Measurements from ENCODE around the gene SH3TC1. TPM values are rescaled to one million over a fixed set of nuclear protein-coding genes. Genes with fewer than 3 reads are reported as not detected.

SH3TC1 gene
- total RNA-seq, 1 donor from 2014 or later: 0.94 TPM

DNA sequence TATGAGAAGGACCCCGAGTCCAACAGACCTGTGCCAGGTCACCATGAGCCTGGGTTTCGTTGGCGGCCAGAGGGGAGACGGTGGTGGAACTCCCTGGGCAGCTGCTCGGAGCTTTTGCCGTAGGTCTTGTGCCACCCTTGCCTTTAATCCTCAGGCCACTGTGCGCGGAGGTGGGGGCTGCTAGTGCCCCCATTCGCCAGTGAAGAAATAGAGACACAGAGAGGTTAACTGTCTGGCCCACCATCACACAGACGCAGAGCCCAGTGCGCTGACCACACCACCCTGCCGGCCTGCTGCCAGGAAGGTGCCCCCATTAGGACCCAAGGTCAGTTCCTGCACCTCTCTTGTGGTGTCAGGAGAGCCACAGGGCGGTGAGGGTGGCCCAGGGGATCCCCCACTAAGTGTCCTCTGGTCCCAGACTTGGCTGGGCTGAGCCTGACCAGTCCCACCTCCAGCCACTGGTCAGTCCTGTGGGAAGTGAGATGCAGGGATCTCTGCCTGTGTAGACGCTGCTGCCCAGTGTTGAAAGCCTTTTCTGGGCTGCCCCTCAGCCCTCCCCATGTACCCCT lies 42.2 kb downstream of the SH3TC1 start:
- DNase-seq (ENCODE audit: low read depth): no peak

DNA sequence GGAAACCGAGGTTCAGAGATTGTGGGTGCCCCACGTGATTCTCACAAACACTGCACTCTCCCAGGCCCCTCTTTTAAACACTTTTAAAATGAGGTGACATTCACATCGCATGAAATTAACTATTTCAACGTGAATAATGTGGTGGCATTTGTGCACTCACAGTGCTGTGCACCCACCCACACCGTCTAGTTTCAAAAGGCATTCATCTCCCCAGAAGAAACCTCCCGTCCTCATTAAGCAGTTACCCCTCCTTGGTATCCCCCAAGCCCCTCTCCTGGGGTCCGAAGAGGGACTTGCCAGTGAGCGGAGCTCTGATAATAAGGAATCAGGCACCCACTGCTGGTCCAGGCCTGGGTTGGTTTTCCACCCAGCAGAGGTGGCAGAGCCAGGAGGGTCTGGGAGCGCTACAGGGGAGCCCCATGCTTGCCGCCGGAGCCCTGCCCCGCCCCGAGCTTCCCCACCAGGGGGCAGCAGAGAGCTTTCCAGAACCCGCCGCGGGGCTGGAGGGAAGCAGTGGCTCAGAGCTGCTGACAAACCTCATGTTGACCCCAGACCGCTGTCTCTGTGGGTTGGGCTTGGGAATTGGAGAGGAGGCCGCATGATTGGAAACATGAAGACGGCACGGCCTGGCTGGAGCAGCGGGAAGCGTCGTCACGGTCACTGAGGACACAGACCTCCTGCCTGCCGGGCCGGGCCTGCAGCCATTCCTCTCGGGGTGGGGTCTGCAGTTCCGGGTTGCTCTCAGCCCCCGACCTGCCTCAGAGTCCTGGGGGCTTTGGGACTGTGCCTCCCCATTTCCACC lies 43.0 kb downstream of the SH3TC1 start:
- peak; percentile 96 for DNase-seq (ENCODE audit: low read depth)

DNA sequence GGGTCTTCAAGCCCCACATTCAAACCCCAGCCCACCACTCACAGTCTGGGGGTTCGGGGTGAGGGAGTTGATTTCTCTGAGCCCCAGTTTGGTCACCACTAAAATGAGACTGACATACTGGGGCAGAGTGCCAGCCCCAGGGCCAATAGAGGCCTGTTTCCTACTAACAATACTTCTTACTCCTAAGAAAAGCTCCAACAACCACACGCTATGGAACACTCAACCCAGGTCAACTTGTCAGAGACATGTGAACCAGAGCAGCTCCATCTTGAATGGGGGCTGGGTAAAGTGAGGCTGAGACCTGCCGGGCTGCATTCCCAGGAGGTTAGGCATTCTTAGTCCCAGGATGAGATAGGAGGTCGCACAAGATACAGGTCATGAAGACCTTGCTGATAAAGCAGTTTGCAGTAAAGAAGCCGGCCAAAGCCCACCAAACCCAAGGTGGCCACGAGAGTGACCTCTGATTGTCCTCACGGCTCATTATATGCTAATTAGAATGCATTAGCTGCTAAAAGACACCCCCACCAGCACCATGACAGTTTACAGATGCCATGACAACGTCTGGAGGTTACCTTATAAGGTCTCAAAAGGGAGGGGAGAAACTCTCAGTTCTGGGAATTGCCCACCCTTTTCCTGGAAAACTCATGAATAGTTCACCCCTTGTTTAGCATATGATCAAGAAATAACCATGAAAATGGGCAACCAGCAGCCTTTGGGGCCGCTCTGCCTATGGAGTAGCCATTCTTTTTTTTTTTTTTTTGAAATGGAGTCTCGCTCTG lies 43.9 kb downstream of the SH3TC1 start:
- DNase-seq (ENCODE audit: low read depth): no peak

DNA sequence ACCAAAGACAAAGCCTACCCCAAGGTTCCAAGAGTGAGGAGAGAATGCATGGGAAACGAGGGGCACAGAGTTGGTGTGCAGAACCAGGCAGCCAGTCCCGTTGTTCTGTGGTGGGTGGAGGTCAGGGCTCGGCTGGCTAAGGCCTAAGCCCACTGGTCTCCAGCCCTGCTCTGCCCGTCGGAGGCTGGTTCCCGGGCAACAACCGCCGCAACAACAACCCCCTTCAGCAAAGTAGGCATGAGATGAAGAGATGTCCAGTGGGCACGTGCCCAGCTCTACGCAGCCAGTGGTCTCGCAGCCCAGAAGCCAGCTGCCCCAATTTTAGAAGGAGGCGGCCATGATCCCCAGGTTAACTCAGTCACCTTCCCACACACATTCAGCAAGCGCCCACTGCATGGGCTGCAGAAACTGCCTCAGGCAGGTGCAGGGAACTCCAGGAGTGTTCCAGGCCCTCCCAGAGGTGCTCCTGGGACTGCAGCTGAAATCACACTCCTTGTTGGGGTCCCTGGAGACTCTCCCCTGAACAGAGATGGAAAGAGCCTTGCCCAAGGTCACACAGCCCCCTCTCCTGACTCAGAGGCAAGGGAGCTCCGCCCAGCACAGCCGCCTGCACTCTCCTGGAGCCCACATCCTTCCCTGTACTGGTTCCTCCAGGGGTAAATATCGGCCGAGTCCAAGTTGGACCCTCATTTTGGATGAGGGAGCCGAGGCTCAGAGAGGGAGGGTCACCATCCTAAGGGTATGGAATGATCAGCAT lies 45.1 kb downstream of the SH3TC1 start:
- DNase-seq (ENCODE audit: low read depth): no peak

DNA sequence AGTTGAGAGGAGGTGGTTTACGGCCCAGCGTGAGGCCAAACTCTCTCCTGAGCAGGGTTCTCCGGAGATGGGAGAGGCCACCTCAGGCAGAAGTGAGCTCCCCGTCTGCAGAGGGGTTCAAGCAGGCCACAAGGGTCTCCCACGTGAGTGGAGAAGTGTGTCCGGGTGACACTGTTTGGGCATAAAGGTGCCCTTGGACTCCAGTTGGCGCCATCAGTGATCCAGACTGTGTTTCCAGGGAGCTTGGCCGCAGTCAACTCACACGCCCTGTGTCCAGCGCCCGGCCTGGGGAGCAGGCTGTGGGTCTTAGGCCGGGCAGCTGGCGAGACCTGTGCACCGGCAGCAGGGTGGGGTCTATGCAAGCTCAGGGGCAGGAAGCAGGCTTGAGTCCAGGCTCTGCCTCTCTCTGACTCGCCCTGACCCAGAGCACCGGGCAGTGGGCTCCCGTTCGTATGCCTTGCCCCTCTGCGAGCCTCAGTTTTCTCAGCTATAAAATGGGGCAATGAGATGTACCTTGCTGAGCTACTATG lies 45.9 kb downstream of the SH3TC1 start:
- no peak for DNase-seq (ENCODE audit: low read depth)

DNA sequence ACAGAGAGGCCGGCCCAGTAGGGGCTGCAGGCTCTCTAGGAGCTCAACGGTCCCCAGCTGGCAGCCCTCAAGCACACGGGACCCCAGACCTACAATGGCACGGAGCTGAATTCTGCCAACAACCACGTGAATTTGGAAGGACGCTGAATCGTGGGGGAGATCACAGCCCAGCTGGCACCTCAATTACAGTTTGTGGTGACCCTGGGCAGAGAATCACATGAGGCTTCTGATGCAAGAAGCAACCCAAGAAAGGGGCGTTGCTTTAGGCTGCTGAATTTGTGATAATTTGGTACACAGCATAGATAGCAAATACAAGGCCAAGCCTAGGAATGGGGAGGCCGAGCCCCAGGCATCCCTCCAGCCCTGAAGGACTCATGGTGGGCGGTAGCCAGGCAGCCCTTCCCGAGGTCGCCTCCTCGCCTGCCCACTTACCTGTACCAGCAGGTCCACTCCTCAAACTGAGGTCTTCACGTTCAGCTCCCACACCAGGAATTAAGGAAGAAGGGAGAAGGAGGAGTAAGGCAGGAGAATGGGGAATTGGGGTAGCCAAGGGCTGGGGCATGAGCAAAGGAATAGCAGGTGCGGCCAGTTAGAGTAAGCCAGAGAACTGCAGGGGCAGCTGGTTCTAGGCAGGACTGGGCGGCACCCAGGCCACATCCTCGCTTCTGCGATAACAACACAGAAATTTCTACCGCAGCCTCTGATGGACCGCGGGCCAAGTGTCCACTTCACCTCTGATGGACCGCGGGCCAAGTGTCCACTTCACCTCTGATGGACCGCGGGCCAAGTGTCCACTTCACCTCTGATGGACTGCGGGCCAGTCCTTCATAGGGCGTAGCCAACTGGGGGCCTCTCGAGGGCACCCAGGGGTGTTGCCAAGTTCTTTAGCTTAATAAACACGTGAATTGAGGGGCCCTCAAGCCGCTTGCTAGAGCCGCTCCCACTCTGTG lies 47.1 kb downstream of the SH3TC1 start:
- no peak for DNase-seq (ENCODE audit: low read depth)

DNA sequence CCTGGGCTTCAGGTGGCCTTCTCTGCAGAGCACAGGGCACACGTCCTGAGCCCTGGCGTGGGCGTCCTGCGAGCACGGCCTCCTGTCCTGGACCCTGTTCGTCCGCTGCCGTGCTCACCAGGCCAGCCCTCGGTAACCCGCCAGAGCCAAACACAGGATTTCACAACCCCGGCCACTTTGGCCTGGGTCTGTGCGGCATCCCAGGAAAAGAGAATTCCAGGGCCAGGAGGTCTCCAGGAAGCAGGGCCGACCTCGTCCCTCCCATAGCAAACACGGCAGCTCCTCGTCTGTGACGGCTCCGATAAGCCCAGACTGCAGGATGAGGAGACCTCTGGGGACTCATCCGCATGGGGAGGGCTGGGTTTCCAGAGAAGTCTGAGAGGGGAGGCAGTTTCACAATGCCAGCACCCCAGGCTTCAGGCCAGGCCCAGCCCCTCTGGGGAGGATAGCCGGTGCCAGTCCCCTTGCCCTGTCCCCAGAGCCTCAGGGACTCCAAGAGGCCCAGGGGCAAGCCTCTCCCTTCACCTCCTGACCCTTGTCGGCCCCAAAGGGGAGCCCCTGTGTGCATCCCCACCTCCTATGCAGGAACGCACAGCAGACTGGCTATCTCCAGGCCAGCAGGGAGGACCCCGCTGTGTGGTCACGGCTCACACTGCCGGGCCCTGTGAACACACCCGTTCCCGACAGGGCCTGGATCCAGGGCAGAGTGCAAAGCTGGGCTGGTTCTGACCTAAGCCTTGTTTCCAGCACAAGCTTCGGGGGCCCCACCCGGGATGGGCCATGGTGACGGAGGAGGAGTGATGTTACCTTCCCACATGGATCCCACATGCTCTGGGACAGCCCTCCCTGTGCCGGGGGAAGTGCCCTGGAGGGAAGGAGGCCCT lies 48.2 kb downstream of the SH3TC1 start:
- DNase-seq (ENCODE audit: low read depth): no peak

DNA sequence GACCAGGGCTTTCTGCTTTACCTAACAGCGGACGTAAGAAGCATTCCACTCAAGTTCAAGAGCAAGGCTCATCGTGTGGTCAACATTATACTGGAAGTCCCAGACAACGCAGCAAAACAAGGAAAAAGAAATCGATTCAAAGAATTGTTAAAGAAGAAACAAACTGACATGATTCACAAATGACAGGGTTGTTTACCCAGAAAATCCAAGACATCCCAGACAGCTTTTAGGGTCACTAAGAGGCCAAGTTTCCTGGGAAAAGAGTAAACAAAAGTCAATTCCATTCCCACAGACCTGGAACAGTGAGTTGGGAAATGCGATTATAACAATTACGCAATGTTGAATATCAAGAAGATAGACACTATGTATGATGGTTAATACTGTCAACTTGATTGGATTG lies 49.0 kb downstream of the SH3TC1 start:
- DNase-seq (ENCODE audit: low read depth): no peak

DNA sequence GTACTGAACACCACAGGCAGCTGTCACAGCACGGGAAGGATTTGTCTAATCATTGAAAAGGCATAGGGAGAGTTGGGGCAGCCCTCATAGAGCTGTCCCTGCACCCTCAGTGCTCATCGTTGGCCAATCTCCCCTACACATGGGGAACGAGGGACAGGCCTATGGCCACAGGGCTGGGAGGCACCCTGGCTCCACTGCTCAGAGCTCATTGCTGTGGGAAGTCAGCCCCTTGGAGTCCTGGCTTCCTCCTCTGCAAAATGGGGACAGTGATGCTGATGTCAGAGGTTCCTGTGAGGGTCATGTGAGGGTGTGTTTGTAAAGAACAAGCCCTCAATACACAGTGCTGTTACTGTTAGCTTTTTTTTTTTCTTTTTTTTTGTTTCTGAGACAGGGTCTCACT lies 51.1 kb downstream of the SH3TC1 start:
- no peak for DNase-seq (ENCODE audit: low read depth)

DNA sequence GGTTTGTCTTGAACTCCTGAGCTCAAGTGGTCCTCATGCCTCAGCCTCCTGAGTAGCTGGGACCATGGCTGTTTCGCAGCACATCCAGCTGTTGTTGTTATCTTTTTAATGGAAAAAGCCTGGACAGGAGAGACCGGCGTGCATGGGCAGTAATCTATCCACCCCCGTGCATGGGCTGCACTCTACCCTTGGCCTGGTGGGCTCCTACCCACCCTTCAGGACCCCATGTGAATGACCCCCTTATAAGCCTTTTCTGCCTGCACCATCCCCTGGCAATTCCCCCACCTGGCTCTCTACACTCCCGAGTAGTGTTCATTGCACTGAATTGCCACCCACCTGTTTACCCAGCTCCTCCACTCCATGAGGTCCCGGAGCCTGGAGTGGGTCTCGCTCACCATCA lies 51.5 kb downstream of the SH3TC1 start:
- no peak for DNase-seq (ENCODE audit: low read depth)

DNA sequence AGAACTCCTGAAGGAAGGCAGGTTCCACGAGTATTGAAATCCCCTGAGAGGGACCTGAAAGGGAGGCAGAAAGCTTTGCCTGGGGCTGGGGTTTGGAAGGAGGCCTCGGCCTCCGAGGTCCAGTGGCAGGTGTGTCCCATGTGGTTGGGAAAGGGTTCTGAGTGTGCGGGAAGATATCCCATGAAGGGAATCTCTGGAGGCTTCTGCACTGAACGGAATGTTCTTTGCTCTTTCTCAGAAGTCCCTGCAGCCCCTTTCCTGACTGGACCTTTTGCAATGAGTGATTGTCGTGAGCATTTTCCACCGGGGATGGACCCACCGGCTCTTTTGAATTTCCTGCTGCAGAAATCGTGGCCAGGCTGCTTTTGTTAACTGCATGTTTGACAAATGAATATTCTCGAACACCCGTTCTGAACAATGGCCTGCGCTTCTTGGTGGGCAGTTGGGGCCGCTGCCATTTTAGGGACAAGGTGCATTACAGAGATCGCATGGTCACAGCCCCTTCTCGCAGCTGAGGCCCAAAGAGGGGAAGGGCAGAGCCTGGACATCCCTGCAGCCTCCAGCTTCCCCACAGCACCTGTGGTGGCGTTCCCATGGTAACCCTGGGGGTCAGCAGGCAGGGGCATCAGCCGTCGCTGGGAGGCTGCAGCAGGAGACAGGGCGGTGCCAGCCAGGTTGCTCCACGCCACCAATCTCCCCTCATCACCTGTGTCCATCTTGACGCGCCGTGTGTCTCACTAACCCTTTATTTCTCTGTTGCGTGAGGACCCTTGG lies 52.2 kb downstream of the SH3TC1 start:
- no peak for DNase-seq (ENCODE audit: low read depth)

DNA sequence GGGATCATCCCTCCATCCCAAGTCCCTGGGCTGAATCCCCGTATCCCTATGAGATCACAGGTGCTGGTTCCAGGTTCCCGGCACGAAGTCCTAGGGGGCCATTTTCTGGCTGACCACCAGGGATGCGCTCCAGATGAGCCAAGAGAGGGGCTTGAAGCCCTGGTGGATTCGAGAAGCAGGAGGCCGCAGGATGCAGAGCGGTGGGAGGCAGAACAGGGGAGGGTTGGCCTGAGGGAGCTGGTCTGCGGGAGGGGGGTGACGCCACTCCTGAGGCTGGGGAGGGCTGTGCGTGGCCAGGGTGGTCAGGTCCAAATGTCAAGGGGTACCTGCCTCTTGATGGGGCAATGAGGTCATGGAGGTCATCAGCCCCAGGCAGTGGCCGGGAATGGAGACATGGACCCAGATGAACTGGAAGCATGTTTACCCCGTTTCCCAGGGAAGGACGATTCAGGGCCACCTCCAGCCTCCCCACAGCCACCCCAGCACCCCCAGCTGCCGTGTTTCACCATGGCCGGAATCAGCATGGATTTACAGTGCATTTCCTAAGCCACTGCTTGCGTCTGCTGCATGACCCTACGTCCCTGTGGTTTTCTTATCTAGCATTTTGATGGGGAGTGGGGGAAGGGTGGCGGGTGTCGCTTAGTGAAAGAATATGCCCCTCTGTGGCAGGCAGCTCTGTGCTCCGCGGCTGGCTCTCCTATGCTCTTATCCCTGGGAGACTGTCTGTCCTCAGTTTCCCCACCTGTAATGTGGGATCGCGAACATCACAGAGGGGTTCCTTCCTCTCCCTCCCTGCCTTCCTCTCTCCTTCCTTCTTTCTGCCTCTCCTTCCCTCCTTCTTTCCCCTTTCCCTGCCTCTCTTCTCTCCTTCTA lies 53.4 kb downstream of the SH3TC1 start:
- DNase-seq (ENCODE audit: low read depth): no peak

DNA sequence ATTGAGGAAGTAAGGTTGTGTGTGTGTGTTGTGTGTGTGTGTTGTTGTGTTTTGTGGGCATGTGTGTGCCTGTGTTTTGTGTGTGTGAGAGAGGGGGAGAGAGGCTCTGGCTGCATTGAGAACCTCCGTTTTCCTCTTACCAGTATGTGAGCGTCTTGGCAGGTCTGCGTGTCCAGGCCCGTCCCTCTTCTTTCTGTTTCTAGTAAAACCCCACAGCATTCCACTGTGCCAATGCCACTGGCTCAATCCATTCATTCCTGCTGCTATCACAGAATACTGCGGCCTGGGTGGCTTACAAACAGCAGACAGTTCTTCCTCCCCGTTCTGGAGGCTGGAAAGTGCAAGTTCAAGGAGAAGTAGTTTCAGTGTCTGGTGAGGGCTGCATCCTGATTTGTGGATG lies 55.0 kb downstream of the SH3TC1 start:
- DNase-seq (ENCODE audit: low read depth): no peak

DNA sequence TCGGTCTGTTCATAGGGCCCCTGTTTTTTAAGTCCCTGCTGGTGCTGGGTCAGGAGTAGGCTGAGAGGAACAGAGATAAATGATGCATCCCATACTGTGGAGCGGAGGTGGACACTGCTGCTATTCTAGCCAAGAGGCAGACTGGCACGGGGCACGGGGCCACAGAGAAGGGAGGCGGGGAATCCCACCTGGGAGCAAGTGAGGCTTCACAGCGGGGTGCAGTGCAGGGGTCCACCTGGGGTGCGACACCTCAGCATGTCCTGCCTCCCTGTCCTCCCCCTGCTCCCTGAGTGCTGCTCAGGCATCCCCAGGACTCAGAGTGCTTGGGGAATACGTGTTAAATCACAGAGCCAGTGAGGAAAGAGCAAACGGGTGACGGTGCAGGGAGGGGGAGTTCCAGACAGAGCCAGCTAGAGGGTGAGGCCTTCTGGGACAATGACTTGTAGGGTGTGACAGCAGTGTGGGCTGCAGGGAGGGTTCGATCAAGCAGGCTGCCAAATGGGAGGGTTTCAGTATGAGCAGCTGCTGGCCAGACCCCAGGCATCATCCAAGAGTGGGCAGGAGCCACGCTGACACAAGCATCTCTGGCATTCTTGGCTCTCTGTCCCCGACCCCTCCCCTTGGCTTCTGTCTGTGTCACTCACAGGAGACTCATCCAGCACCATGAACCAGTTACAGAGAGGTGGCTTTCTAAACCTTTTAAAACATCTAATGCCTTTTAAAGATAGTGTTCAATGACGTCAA lies 56.8 kb downstream of the SH3TC1 start:
- peak; percentile 98 for DNase-seq (ENCODE audit: low read depth)

DNA sequence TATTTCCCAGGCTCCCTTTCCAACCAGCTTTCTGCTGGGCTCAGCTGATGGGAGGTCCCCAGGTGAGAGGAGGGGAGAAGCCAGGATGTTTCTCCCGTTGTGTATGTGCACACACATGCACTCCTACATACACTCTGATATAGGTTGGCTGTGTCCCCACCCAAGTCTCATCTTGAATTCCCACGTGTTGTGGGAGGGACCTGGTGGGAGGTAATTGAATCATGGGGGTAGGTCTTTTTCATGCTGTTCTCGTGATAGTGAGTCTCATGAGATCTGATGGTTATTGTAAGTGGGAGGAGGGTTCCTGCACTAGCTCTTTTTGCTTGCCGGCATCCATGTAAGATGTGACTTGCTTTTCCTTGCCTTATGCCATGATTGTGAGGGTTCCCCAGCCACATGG lies 58.8 kb downstream of the SH3TC1 start:
- DNase-seq (ENCODE audit: low read depth): no peak

DNA sequence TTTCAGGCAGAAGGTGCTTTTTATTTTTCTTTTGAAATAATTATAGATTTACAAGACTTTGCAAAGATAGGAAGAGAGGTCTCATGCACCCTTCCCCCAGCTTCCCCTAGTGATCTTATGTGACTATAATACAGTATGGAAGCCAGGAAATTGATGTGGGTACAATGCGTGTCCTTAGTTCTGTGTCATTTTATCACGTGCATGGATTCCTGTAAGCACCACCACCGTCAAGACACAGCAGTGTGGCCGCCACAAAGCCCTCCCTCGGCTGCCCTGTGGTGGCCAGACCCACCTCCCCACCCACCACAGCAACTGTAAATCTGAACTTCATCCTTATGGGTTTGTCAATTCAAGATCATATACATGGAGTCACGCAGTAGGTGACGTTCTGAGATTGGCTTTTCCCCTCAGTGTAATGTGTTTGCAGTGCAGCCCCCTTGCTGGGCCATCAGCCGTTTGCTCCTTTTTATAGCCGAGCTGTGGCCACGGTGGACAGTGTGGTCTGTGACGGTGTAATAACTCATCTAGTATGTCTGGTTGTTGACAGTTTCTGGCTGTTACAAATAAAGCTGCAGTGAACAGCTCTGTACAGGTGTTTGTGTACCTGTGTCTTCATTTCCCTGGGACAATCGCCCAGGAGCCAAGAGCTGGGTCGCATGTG lies 59.6 kb downstream of the SH3TC1 start:
- DNase-seq (ENCODE audit: low read depth): peak; percentile 69
